ENCODE results near the gene FAM153A.
"Not testable (repeated sequence)": the region's sequence is repeated elsewhere in the genome, so short reads cannot be mapped to it uniquely, and the experiment has no call there.

Gene FAM153A

DNA sequence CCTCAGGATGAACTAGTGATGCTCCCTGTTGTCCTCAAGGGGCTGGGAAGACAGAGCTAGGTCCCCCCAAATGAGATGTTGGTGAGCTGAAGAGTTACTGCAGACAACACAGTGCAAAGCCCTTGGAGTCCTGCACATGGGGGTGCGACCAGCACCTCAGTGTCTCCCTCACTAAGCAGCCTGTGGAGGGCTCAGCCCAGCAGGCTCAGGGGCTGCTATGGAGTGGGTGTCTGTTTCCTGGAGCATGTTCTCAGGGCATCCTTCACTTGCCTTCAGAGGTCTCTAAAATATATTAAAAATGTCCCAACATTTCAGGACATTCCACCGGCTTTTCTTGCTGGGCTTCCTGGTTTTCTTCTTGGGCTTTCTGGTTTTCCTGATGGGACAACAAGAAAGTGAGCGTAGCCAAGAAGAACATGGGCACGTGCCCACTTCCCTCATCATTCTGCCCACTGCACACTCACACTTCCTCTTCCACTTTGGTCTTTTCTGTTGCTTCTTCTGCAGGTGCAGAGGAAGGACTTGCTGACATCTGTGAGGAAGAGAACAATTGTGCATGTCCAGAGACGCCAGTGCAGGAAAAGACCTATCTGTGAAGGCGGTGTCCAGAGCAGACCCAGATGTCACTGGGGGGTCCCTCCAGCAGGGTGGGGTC is 58.7 kb downstream of the FAM153A start:
- not testable (repeated sequence) for DNase-seq

DNA sequence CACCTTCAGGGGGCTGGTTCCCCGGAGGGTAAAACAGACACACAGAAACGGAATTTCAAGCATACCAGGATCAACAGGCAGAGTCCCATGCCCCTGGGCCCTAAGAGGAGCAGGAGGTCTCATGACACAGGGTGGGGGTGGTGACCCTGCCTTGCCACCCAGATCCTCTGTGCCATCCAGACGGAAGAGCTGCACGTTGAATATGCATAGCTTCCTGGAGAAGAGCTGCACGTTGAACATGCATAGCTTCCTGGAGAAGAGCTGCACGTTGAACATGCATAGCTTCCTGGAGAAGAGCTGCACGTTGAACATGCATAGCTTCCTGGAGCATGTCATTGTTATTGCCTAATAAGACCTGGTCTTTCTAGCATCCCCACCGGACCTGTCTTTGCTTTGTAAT is 59.9 kb downstream of the FAM153A start:
- not testable (repeated sequence) for DNase-seq

DNA sequence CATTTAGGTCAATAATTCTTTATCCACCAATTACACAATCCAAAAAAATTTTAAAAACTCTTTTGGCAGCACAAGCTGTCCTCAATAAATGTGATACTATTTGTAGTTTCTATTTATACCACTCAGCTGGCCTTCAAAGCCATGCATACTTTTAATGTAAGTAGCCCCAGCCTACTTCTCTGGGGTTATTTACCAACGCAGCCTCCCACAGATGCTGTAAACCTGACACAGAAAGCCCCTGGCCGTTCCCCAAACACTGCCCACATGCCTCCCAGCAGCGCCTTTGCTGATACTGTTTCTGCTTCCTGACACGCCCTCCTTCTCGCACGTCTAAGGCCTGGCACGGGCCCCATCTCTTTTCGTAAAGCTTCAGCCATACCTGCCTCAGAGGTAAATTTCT is 62.7 kb downstream of the FAM153A start:
- DNase-seq, result not testable (repeated sequence)

DNA sequence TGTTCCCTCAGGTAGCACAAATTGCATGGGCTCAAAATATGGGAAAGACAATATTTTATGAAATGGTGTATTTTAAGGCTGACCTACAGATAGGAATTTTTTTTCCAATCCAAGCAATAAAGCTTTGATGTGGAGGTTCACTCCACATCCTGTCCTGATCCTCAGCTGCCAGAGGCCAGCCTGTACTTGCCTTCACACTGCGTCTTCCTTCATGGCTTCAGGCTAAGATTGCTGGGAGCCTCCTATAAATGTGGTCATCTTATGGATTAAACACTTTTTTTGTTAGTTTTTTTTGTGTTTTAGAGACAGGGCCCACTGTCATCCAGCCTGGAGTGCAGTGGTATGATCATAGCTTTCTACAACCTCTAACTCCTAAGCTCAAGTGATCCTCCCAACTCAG is 67.3 kb downstream of the FAM153A start:
- DNase-seq, result not testable (repeated sequence)

DNA sequence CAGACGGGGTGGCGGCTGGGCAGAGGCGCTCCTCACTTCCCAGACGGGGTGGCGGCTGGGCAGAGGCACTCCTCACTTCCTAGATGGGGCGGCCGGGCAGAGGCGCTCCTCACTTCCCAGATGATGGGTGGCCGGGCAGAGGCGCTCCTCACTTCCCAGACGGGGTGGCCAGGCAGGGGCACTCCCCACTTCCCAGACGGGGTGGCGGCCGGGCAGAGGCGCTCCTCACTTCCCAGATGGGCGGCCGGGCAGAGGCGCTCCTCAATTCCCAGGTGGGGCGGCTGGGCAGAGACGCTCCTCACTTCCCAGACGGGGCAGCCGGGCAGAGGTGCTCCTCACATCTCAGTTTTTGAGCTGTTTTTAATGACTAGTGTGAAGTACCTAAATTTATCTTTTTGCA is 86.6 kb downstream of the FAM153A start:
- DNase-seq, result not testable (repeated sequence)

DNA sequence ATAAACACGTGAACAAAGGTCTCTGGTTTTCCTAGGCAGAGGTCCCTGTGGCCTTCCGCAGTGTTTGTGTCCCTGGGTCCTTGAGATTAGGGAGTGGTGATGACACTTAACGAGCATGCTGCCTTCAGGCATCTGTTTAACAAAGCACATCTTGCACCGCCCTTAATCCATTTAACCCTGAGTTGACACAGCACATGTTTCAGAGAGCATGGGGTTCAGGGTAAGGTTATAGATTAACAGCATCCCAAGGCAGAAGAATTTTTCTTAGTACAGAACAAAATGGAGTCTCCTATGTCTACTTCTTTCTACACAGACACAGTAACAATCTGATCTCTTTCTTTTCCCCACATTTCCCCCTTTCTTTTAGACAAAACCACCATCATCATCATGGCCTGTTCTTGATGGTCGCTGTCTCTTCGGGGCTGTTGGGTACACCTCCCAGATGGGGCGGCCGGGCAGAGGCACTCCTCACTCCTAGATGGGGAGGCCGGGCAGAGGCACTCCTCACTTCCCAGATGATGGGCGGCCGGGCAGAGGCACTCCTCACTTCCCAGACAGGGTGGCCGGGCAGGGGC is 87.3 kb downstream of the FAM153A start:
- not testable (repeated sequence) for DNase-seq

DNA sequence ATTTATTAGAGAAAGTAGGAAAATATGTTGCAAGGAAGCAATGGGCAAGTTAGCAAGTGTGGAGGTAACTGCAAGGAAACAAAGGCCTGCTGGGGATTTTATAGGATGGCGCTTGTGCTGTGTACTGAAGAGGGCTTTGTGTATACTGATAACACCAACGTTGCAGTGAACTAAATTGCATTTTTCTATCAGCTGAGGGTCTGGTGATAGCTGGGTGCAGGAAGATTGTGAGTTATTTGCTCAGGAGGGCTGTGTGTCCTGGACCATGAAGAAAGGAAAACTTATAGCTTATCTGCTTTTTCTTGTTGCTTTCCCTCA is 88.2 kb downstream of the FAM153A start:
- DNase-seq, result not testable (repeated sequence)

DNA sequence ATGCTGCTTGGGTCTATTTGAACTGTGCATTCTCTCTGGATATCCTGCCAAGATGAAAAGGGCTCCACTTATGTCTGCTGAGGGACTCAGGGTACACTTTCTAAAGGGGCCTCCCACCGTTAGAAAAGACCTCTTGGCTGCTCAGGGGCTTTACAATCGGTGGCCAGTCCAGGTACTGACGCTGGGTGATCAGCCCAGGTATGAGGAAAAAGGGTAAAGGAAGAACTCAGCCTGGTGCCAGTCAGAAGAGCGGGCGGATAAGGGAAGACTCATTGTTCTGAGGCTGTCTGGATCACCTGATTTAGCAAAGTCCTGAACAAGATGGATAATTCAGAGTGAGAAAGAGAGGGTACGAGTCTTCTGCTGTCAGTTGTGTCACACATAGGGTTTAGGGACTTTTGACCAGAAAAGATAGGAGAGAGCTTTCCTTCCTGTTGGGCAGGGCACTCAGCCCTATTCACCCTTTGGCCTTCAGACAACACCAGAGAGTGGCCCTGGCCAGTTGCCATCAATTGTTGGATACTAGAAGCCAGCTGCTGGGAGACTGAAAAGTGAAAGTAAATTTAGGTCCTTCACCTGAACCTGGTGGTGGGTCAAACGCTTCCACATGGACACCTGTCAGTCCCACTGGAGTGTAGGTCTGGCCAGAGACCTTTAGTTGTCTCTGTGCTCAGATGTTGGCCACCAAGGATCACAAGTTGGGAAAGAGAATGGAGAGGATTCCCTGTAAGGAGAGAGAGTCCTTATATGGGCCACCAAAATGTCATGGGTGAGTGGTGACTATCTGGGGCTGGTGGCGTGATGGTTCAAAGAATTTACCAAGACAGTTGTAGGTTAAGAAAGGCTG is 88.8 kb downstream of the FAM153A start:
- not testable (repeated sequence) for DNase-seq

DNA sequence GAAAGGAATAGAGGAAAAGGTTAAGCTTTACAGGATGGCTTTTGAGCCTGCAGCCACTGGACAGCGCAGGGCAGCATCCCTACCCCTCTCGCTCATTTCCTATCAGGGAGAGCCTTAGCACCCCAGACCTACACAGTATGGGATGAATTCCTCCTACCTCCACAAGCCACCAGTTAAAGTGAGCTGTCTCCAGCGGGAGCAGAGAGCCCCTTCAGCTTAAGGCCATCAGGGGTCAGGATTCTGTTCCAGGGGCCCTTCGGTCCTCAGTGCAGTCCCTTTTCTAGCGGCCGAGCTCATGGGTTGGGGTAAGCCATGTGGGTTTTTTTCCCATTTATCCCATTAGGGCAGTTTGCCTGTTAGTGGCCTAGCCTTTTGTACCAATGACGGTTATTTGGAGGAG is 89.7 kb downstream of the FAM153A start:
- DNase-seq, result not testable (repeated sequence)

DNA sequence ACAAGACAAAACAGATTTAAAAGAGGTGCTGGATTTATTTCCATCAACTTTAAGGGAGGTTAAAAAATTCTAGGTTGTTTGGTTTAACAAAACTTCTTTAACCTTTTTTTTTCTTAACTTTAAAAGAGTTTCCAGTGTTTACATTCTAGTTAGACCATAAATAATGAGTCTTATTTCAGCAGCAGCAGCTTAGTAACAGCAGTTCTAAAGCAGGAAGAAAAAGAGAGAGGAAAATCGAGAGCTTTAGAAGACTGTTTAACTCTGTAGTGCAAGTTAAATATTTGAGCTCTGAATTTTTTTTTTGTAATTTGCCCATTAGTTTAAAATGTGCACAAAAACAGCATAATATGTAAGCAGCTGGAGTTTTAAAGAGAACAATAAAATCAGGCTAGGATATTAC is 90.2 kb downstream of the FAM153A start:
- not testable (repeated sequence) for DNase-seq

DNA sequence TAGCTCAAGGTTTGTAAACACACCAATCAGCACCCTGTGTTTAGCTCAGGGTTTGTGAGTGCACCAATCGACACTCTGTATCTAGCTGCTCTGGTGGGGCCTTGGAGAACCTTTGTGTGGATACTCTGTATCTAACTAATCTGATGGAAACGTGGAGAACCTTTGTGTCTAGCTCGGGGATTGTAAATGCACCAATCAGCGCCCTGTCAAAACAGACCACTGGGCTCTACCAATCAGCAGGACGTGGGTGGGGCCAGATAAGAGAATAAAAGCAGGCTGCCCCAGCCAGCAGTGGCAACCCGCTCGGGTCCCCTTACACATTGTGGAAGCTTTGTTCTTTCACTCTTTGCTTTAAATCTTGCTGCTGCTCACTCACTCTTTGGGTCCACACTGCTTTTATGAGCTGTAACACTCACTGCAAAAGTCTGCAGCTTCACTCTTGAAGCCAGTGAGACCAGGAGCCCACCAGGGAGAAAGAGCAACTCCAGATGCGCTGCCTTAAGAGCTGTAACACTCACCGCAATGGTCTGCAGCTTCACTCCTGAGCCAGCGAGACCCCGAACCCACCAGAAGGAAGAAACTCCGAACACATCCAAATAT is 93.6 kb downstream of the FAM153A start:
- DNase-seq, result not testable (repeated sequence)

DNA sequence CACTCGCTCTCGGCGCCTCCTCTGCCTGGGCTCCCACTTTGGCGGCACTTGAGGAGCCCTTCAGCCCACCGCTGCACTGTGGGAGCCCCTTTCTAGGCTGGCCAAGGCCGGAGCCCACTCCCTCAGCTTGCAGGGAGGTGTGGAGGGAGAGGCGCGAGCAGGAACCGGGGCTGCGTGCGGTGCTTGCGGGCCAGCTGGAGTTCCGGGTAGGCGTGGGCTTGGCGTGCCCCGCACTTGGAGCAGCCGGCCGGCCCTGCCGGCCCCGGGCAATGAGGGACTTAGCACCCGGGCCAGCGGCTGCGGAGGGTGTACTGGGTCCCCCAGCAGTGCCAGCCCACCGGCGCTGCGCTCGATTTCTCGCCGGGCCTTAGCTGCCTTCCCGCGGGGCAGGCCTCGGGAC is 94.6 kb downstream of the FAM153A start:
- not testable (repeated sequence) for DNase-seq

DNA sequence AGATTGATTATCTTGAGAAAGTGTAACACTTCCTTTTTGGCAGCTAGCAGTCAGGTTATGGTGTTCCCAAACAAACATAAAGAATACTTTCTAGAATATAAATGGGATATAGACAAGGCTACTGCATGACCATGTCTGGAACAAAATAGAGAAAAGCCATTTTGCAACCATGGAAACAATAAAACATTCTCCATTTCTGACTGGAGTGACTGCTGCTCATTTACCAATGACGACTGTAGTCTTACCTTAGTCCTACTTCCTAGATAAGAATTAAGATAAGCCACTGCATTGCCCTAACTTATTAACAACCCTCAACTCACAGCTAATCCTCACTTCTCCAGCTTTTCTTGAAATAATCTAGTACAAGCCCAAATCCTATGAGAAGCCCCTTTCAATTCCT is 100.8 kb downstream of the FAM153A start:
- not testable (repeated sequence) for DNase-seq
